SK-N-MC (cell line): Measurements from ENCODE around the gene KIF3B.

Source experiments
- EZH2 ChIP-seq: fragments of 200-600 bp; sonication (generic); IDR thresholded peaks from one replicate; pipeline ENCODE4 v1.6.1; 2017; ENCODE audit warnings: antibody characterized with exemption
- POLR2AphosphoS5 ChIP-seq: IDR thresholded peaks from 2 replicates; pipeline ENCODE4 v1.6.1; 2012; ENCODE audit warnings: mild to moderate bottlenecking, low read depth, low read length, borderline replicate concordance

GRCh38 chr20:32333988-32334885, 56.8 kb downstream of the KIF3B start:
- TF ChIP-seq EZH2 (no peak), POLR2AphosphoS5 (no peak)
